Measurements from ENCODE around the gene XPO6.
"Not testable (repeated sequence)": the region's sequence is repeated elsewhere in the genome, so short reads cannot be mapped to it uniquely, and the experiment has no call there.

XPO6 gene, protein sequence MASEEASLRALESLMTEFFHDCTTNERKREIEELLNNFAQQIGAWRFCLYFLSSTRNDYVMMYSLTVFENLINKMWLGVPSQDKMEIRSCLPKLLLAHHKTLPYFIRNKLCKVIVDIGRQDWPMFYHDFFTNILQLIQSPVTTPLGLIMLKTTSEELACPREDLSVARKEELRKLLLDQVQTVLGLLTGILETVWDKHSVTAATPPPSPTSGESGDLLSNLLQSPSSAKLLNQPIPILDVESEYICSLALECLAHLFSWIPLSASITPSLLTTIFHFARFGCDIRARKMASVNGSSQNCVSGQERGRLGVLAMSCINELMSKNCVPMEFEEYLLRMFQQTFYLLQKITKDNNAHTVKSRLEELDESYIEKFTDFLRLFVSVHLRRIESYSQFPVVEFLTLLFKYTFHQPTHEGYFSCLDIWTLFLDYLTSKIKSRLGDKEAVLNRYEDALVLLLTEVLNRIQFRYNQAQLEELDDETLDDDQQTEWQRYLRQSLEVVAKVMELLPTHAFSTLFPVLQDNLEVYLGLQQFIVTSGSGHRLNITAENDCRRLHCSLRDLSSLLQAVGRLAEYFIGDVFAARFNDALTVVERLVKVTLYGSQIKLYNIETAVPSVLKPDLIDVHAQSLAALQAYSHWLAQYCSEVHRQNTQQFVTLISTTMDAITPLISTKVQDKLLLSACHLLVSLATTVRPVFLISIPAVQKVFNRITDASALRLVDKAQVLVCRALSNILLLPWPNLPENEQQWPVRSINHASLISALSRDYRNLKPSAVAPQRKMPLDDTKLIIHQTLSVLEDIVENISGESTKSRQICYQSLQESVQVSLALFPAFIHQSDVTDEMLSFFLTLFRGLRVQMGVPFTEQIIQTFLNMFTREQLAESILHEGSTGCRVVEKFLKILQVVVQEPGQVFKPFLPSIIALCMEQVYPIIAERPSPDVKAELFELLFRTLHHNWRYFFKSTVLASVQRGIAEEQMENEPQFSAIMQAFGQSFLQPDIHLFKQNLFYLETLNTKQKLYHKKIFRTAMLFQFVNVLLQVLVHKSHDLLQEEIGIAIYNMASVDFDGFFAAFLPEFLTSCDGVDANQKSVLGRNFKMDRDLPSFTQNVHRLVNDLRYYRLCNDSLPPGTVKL
- total RNA-seq, result 313 to 376 (median 335) reads per million in 4 donors

DNA sequence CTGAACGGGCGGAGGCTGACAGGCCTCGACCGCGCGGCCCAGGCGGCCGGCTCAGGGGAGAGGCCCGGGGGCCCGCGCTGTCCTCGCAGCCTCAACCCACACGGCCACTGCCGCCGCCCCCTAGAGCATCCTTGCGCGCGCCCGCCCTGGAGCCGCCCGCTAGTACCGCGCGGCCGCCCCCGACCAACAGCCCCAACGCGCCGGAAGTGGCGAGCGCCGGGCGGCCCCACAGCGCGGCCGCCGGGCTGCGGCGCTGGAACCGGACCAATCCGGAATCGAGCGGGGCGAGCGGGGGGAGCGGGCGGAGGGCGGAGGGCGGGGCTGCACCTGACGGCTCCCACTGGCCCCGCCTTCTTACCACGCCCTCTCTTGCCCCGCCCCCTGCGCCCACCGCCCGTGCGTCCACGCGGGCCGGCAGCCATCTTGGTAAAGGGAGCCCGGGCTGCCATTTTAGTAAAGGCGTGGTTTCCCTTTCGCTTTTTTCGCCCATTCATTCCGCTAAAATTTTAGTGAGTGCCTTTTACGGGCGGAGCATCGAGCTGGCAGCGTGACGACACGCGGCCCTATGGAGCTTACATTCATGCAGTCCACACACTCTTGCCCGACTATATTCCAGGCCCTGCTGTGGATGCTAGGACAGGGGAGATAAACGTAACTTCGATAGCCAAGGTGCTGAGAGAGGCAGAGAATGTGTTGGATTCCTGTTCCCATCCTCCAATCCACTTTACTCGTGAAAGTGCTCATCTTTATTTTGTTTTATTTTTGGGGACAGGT lies at the start of gene XPO6:
Gene XPO6, minus strand, starts transcription at position 208 of the 774 bp plus-strand sequence. CDS start 597 bp downstream, outside the sequence.
- peak; percentile 96 to 99 (median 99) for DNase-seq

DNA sequence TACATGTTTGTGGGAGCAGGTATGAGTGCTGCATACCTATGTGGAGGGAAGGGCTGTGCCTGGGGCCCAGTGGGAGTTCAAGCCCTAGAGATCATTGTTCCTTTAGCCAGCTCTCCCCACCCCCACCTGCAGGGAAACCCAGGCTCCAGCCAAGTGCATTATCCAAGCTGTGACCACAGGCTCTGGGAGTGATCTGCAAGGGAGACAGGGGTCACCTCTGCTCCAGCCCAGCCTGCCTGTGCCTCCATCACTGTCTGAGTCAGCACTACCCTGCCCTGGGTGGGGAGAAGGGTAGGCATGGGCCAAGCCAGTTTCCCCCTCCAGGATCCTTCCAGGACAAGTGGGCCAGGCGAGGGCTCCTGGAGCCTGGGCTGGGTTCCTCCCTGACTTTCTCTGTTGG lies 48.4 kb upstream of the XPO6 start:
- no peak for DNase-seq

DNA sequence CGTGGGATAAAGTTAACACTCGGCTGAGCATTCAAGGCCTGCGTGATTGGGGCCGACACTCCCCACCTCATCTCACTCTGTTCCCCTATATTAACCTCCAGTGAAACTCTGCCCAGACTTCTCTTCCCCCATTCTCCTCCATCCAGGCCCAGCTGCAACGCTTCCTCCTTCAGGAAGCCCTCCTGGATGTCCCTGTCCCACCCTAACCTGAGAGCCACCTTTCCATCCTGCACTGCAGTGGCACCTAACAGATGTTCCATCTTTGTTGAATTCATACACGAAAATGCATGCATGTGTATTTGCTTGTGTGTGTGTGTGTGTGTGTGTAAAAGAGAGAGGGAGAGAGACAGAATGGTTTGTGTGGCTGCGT lies 48.0 kb upstream of the XPO6 start:
- no peak for DNase-seq

DNA sequence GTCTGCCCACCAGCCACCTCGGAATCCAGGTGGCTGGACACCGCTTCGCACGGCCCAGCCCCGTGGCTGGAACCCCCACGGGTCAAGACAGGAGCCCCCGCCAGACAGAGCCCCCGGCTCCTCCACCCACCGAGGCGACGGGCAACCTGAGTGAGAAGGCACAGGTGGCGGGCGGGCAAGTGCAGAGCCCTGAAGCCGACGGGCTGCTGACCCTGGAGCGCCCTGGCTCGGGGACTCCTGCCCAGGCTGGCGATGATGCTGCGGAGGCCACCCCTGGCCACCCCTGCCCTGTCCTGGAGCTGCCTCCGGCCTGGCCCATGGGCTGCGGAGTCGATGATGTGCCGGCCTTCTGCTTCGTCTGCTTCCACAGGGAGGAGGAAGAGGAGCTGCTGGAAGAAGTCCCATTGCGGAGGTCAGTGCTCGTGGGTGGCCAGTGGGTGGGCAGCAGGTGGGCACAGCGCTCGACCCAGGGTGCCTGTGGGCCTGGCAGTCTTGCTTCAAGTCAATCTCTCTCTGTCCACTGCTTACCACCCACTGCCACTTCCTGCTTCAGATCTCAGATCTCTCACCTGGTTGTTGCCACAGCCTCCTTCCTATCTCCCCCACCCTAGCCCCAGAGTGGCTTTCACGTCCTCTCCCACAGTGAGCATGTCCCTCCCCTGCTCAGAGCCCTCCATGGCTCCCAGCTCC lies 47.5 kb upstream of the XPO6 start:
- DNase-seq, result no peak

DNA sequence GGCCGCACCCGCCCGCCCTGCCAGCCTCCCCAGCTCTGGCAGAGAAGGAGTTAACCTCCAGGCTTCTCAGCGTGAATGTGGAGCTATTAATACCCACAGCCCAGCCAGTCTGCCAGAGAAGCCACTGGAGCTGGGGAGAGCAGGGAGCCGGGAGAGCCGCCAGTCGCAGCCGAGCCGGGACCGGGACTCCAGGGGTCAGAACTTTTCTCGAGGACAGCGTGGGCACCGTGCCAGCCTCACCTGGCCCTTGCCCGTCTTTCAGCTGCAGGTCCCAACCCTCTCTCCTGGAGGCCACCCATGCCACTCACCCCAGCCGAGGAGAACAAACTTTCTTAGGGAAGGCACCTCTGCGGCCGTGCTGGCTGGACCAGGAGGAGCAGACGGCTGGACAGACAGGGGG lies 46.8 kb upstream of the XPO6 start:
- no peak for DNase-seq

DNA sequence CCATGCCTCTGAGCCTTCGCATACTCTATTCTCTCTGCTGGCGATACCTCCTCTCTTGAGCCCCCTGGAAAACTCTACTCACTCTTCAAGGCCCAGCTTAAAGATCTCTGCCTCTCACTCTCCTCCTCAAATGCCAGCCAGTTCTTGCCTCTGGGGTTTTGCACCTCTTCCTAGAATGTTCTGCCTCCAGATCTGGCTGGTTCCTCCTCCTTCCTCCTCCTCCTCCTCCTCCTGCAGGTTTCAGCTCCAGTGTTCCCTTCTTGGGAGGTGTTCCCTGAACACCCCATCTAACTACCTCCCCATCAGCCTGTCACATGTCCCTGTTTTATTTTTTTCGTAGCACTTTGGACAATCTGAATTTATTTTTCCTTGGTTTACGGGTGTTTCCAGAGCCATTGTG lies 45.5 kb upstream of the XPO6 start:
- DNase-seq, result no peak

DNA sequence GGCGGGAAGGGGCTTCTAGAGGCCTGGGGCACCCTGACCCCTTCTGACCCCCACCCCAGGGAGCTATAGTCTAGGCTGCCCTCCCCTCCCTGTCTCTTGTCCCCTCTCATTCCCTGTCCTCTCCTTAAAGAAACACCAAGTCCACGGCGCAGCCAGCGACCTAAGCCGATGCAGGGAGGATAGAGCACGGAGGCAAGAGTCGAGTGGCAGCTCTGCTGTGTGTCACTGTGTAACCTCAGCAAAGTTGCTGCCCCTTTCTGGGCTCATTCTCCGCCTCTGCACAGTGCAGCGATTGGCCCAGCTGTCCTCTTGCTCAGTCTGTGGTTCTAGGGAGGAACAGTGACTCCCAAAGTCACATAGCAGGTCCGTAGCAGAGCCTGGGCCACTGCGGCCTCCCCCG lies 44.1 kb upstream of the XPO6 start:
- no peak for DNase-seq

DNA sequence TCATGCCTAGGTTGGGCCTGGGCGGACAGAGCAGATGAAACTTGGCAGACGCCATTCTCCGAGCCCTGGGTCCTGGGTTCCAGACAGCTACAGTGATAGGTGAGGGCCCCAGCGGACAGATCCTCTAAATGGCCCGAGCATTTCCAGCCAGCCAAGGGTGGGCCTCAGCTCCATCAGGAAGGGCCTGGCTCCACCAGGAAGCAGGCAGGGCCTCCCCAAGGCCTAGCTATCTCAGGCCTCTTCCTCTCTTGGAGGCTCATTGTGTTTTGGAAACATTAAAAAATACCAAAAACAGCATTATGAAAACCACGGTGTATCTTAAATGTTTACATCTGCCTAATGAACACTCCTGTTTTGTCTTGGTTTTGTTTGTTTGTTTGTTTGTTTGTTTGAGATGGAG lies 42.4 kb upstream of the XPO6 start:
- no peak for DNase-seq

DNA sequence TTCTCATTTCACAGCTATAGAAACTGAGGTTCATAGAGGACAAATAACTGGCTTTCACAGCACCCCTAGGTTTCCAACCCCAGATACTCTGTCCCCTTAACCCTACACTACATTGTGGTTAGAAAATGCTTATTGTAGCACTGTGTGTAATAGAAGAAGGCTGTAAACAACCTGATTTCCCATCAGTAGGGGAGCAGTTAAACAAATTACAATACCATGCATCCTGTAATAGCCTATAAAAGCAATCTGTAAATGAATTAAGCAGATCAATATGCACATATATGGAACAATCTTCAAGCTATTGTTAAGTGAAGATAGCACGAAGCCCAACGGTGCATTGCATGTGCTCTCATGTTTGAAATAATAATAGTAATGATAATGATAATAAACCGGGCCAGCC lies 39.2 kb upstream of the XPO6 start:
- no peak for DNase-seq

DNA sequence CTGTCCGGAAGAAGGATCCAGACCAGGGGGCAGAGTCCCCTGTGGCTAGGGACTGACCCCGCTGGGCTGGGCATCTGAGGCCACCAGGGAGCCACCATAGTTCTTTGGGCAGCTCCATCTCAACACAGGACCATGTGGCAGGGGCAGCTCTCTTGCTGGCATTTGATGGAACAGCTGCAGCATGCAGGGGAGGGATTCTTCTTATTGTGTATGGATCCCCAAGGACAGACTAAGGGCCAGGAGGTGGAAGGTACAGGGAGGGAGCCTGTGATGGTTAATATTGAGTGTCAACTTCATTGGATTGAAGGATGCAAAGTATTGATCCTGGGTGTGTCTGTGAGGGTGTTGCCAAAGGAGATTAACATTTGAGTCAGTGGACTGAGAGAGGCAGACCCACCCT lies 37.7 kb upstream of the XPO6 start:
- DNase-seq, result not testable (repeated sequence)

DNA sequence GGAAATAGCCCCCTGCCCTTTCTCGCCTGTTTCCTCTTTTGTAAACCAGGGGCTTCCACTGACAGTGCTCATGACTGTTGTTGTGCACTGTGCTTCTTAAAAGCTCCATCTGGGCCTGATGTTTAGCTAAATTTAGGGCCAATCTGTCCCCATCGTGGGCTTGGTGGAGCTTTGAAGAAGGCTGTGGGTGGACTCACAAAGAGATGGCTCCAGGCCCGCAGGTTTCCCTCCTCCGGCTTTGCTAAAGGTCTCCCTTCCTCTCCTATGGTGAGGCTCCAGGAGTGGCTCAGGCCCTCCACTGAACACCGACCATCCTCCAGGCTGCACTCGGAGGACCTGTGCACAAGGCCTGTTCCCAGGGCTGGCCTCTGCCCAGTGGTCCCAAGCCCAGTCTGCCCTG lies 30.2 kb upstream of the XPO6 start:
- no peak for DNase-seq

DNA sequence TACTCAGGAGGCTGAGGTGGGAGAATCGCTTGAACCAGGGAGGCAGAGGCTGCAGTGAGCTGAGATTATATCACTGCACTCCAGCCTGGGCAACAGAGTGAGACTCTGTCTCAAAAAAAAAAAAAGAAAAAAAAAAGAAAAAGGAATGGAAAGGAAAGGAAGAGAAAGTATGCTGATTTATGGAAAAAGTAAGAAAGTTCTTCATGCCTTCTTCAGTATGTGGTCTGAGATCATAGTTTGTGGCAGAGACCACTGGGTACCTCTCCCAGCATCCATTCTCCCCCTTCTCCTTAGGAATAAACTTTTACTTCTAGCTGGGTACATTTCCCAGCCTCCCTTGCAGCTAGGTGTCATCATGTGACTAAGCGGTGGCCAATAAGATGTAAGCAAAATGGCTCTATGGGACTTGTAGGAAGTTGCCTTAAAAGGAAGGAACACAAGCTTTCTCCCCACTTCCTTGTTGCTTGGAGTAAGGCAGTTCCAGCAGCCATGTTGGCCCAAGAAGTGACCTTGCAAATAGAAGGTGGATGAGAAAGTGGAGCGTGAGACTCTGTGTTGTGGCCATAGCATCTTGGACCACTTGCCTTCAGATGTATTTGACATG lies 26.1 kb upstream of the XPO6 start:
- no peak for DNase-seq

DNA sequence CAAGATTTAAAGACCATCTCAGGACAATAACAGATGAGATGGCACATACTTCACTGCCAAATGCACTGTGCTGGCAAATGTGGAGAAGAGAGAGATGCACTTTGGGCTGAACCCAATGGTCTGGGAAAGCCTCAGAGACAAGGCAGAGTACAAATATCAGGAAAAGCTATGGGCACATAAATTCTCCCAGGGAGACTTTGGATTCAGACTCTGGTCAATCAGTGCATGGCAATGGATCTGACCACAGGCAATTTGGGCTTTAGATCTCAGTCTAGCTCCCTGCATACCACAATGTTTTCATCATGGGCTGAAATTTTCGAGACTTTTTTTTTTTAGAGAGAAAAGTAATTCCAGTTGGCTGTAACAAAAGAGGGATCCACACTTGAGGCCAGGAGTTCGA lies 20.0 kb upstream of the XPO6 start:
- no peak for DNase-seq

DNA sequence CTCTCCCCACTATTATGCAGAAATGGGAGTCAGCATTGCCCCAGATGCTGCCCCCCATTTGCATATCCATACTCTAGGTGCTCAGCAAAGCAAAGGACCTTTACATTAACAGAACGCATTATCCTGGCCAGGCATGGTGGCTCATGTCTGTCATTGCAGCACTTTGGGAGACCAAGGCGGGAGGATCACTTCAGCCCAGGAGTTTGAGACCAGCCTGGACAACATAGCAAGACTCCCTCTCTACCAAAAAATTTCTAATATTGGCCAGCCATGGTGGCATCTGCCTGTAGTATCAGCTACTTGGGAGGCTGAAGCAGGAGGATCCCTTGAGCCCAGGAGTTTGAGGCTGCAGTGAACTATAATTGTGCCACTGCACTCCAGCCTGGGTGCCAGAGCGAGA lies 12.1 kb upstream of the XPO6 start:
- DNase-seq, result not testable (repeated sequence)

DNA sequence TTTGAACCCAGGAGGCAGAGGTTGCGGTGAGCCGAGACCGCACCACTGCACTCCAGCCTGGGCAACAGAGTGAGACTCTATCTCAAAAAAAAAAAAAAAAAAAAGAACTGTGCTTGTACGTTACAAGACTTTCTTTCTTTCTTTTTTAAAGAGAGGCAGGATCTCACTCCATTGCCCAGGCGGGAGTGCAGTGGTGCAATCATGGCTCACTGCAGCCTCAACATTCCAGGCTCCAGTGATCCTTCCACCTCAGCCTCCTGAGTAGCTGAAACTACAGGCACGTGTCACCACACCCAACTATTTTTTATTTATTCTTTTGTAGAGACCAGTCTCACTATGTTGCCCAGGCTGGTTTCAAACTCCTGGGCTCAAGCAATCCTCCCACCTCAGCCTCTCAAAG lies 8.0 kb upstream of the XPO6 start:
- DNase-seq, result not testable (repeated sequence)

DNA sequence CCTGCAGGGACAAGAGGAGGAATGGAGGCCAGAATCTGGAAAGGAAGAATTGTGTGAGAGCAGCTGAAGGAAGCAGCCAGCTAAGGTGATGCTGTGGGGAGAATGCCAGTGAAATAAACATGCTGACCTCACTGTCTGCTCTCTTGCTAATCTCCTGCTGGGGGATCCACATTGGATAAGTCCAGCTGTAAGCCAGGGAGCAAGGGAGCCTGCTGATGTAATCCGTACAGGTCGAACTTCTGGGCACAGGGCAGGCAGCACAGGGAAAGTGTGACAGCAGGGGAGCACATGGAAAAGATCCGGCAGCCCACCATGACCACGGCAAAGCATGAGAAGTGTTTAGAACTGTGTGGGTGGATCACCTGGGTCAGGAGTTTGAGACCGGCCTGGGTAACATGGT lies 7.5 kb upstream of the XPO6 start:
- no peak for DNase-seq

DNA sequence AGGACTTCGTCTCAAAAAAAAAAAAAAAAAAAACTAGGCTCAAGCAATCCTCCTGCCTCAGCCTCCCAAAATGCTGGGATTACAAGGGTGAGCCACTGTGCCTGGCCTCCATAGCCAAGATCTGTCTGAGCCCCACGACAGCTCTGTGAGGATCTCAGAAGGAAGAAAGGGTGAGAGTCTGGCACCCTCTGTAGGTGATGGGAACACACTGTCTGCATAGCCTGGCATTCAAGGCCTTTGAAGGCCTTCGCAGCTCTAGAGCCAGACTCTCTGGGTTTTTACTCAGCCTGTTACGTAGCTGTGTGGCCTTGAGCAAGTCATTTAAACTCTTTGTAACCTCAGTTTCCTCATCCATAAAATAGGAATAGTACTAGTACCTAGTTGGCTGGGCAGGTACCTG lies 6.3 kb upstream of the XPO6 start:
- peak; percentile 26 to 71 (median 57) for DNase-seq

DNA sequence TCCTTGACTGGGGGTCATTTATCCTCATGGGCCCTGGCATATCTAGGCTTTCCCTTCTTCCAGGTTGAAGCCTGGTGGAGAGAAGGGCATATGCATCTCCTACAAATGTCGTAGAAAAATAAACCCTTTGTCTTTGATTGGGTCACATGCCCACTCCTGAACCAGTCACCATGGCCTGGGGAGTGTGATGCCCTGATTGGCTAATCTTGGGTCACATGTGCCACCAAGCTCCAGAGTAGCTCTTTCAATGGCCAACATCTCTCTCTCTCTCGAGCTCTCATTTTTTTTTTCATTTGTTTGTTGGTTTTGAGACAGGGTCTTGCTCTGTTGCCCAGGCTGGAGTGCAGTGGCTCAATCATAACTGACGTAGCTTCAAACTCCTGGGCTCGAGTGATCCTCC lies 5.6 kb upstream of the XPO6 start:
- DNase-seq, result no peak

DNA sequence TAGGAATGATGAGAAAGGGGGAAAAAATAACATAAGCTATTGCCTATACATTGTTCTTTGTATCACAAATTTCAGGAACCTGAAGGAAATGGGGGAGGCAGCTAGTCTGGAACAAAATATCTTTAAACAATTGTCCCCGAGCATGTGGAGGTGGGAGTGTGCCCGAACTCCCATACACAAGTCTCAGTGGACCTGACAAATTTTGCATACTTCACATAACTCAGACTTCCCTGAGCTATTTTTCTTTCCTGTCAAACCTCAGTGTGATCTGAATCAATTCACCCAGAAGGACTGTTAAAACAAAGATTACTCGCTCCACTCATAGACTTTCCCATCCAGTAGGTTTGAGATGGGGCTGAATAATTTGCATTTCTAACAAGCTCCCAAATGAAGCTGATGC lies 1.6 kb upstream of the XPO6 start:
- DNase-seq, result no peak

DNA sequence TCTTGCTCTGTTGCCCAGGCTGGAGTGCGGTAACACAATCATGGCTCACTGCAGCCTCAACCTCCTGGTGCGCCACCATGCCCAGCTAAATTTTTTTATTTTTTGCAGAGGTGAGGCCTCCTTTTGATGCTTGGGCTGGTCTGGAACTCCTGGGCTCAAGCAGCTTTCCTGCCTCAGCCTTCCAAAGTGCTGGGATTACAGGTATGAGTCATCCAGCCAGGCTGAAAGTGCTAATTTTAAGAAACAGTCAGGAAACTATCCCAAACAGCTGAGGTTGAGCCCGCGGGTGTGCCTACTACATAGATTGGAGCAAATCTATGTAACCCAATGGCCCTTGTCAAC lies 738 bp upstream of the XPO6 start:
- DNase-seq, result no peak

DNA sequence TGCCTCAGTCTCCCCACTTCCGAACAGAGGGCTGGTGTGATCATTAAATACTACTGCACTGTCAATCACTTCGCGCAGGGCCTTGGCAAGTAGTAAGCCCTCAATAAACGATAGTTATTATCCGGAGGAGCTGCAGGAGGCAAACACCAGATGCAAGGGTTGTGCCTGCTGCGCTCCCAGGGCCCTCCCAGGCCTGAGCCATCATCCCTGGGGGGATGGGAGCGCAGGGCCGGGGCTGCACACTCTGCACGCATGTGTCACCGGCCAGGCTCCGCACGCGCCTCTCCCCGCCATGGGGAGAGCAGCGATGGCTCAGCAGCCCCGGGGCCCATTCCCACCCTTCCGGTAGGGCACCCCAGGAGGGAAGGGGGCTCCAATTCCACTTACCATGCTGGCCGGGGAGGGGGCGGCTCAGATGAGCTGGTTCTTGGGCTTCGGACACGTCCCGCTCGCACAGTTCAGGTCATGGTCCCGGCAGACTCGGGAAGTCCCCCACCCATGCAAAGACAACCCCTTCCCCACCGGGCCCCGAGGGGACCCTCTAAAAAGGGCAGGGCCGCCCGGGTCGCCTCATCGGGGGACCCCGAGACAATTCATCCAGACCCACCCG lies 681 bp downstream of the XPO6 start:
- peak; percentile 34 to 65 (median 41) for DNase-seq

Measured in T-helper 1 cell (primary cell).